ENCODE results near the gene CALHM1. TPM values are rescaled to one million over a fixed set of nuclear protein-coding genes. Genes with fewer than 3 reads are reported as not detected.
A peak's percentile ranks its signal among the peaks of the same experiment; 100 is the strongest.

The CALHM1 gene
- total and polyA plus RNA-seq, 10 donors, result 0.04 to 0.52 (median 0.10) TPM; not detected in 7

DNA sequence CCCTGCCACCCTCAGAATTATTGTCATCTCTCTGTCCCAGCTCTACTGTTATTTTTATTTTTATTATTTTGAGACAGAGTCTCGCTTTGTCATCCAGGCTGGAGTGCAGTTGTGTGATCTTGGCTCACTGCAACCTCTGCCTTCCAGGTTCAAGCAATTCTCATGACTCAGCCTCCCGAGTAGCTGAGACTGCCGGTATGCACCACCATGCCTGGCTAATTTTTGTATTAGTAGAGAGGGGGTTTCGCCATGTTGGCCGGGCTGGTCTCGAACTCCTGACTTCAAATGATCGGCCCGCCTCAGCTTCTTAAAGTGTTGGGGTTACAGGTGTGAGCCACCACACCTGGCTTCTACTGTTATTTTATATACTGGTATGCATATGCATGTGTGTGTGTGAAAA, 17.5 kb downstream of the CALHM1 start:
- Histone ChIP-seq H3K4me3 (no peak overlapping the region), H3K27me3 (replicated peaks in 1 of 7) (no peaks in the 10 kb centered on the region), H3K27ac (no peak overlapping the region), H3K9me3 (no peaks in the 10 kb centered on the region), H3K4me1 (peaks cover 10 to 33% (median 25%) of the 10 kb centered on the region in 6 donors), H3K36me3 (peaks cover 2 to 100% (median 95%) of the 10 kb centered on the region in 6 donors)
- intact Hi-C loops (cut with DNase I; ENCODE audit: low total_unique reads), result no loop called here
- no peak for DNase-seq
- 95 to 99% (median 97%) methylated on average over 8 of the region's 8 CpGs for WGBS, 5 donors
- no peak for TF ChIP-seq POLR2AphosphoS5 (IDR thresholded peaks at IDR 0.05)

DNA sequence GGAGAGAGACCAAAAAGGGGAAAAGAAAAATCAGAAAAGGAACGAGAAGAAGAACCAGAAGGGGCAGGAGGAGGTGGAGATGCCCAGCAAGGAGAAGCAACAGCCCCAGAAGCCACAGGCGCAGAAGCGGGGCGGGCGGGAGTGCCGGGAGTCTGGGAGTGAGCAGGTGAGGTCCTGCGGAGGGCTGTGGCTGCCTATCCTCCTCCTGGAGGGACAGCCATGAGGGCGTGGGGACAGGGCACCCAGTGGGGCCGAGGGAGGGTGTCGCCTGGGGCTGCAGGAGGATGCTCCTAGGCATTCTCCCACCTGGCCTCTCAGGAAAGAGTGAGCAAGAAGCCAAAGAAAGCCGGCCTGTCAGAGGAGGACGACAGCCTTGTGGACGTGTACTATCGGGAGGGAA, 18.3 kb downstream of the CALHM1 start:
- 94 to 97% (median 95%) methylated on average over 14 of the region's 14 CpGs for WGBS, 5 donors
- Histone ChIP-seq H3K27me3 (replicated peaks in 1 of 7) (no peaks in the 10 kb centered on the region), H3K9me3 (no peaks in the 10 kb centered on the region), H3K4me1 (peaks cover 7 to 25% (median 17%) of the 10 kb centered on the region in 6 donors), H3K4me3 (no peak overlapping the region), H3K36me3 (peaks cover 2 to 100% (median 94%) of the 10 kb centered on the region in 6 donors), H3K27ac (no peak overlapping the region)
- intact Hi-C loops (cut with DNase I; ENCODE audit: low total_unique reads), result no loop called here
- no peak for TF ChIP-seq POLR2A (IDR thresholded peaks at IDR 0.05)
- peak in 2 of 3 donors; percentile 21 to 44 for TF ChIP-seq POLR2AphosphoS5 (IDR thresholded peaks at IDR 0.05)
- TF ChIP-seq, protein P1, sequence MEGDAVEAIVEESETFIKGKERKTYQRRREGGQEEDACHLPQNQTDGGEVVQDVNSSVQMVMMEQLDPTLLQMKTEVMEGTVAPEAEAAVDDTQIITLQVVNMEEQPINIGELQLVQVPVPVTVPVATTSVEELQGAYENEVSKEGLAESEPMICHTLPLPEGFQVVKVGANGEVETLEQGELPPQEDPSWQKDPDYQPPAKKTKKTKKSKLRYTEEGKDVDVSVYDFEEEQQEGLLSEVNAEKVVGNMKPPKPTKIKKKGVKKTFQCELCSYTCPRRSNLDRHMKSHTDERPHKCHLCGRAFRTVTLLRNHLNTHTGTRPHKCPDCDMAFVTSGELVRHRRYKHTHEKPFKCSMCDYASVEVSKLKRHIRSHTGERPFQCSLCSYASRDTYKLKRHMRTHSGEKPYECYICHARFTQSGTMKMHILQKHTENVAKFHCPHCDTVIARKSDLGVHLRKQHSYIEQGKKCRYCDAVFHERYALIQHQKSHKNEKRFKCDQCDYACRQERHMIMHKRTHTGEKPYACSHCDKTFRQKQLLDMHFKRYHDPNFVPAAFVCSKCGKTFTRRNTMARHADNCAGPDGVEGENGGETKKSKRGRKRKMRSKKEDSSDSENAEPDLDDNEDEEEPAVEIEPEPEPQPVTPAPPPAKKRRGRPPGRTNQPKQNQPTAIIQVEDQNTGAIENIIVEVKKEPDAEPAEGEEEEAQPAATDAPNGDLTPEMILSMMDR (IDR thresholded peaks at IDR 0.05 in 8 of 11, conservative IDR thresholded peaks at IDR 0.05 in 3 of 11), result no peak
- no peak for DNase-seq

DNA sequence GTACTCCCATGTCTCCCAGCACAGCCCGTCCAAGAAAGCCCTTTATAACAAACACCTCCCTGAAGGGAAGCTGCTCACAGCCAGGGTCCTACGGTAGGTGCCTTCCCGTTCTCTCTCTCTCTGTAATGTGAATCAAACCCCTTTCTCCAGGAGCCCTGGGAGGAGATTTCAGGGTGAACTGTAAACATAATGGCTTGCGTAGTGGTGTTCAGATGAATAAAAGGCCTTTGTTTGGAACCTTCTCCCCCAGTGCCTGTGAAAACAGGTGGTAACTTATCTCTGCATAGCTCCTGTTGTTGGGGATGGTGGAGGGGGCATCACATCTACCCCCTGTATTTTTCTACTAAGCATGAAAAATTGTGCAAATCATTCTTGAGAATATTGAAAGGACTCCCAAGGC, 18.9 kb downstream of the CALHM1 start:
- Histone ChIP-seq H3K27ac (no peak overlapping the region), H3K4me3 (no peak overlapping the region), H3K4me1 (peaks cover 4 to 18% (median 11%) of the 10 kb centered on the region in 6 donors), H3K9me3 (no peaks in the 10 kb centered on the region), H3K36me3 (peaks cover 2 to 100% (median 91%) of the 10 kb centered on the region in 6 donors), H3K27me3 (replicated peaks in 1 of 7) (no peaks in the 10 kb centered on the region)
- TF ChIP-seq POLR2A (IDR thresholded peaks at IDR 0.05), result no peak
- no peak for TF ChIP-seq POLR2AphosphoS5 (IDR thresholded peaks at IDR 0.05)
- TF ChIP-seq, protein P1 (IDR thresholded peaks at IDR 0.05 in 8 of 11, conservative IDR thresholded peaks at IDR 0.05 in 3 of 11), result no peak
- no peak for DNase-seq
- intact Hi-C loops (cut with DNase I; ENCODE audit: low total_unique reads), result no loop called here
- 92 to 97% (median 95%) methylated on average over 4 of the region's 4 CpGs for WGBS, 5 donors

DNA sequence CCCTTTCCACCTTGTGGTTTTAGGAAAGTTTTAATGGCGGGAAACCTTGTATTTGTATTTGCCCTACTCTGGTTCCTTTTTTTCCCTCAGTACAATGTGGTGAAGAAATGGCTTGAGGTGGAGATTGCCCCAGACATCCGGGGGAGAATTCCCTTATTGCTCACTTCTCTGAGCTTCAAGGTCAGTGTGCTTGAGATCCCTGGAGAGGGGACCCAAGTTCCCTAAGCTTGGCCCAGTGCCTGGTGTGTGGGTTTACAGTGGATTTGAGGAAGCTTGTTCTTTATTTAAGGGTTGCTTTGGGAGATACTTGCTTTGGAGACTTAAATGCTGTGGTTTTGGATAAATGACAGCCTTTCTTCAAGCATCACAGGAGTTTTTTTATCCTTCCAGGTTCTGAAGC, 24.8 kb downstream of the CALHM1 start:
- H3K27ac ChIP-seq, result no peak overlapping the region
- intact Hi-C loops (cut with DNase I; ENCODE audit: low total_unique reads), result no loop called here
- H3K36me3 ChIP-seq, result peaks cover 0 to 100% (median 79%) of the 10 kb centered on the region in 6 donors
- TF ChIP-seq POLR2A (IDR thresholded peaks at IDR 0.05) (no peak), POLR2AphosphoS5 (IDR thresholded peaks at IDR 0.05) (no peak)
- TF ChIP-seq, protein P1 (IDR thresholded peaks at IDR 0.05 in 8 of 11, conservative IDR thresholded peaks at IDR 0.05 in 3 of 11), result no peak
- 43 to 76% (median 59%) methylated on average over 2 of the region's 2 CpGs for WGBS, 5 donors
- H3K27me3 ChIP-seq (replicated peaks in 1 of 7), result no peaks in the 10 kb centered on the region
- H3K4me3 ChIP-seq, result no peak overlapping the region
- no peak for DNase-seq
- H3K4me1 ChIP-seq, result peaks cover 0 to 14% (median 5%) of the 10 kb centered on the region in 6 donors
- no peaks in the 10 kb centered on the region for H3K9me3 ChIP-seq

DNA sequence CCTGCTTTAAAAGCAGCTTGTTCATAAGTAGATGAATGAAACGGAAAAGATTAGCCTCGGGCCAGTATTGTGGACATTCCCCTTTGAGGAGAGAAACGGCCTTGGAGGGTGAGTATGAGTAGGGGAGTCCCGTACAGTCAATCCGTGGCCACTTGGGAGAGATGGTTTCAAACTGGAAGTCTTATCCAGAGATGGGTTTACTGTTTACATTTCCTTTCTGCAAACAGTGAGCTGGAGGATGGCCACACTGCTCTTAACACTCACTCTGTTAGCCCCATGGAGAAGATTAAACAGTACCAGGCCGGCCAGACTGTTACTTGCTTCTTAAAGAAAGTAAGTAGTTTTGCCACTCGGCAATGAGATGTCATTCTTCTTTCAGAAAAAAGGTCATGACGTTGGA, 26.8 kb downstream of the CALHM1 start:
- intact Hi-C loops (cut with DNase I; ENCODE audit: low total_unique reads), result no loop called here
- no peak overlapping the region for H3K27ac ChIP-seq

More for the DNA sequence above, 26.8 kb downstream of the CALHM1 start:
- Histone ChIP-seq H3K36me3 (peaks cover 0 to 100% (median 71%) of the 10 kb centered on the region in 6 donors), H3K27me3 (replicated peaks in 1 of 7) (no peaks in the 10 kb centered on the region), H3K4me1 (peaks cover 0 to 18% (median 6%) of the 10 kb centered on the region in 6 donors), H3K9me3 (no peaks in the 10 kb centered on the region), H3K4me3 (no peak overlapping the region)
- no peak for TF ChIP-seq POLR2A (IDR thresholded peaks at IDR 0.05)
- TF ChIP-seq POLR2AphosphoS5 (IDR thresholded peaks at IDR 0.05), result no peak
- TF ChIP-seq, protein P1 (IDR thresholded peaks at IDR 0.05 in 8 of 11, conservative IDR thresholded peaks at IDR 0.05 in 3 of 11), result no peak
- DNase-seq, result no peak
- WGBS, 5 donors, result 84 to 87% (median 87%) methylated on average over 8 of the region's 8 CpGs

All from spleen (tissue), 11 donors.